ENCODE data around the gene PSME4. TPM values are rescaled to one million over a fixed set of nuclear protein-coding genes. Genes with fewer than 3 reads are reported as not detected.
"Not testable (repeated sequence)": the region's sequence is repeated elsewhere in the genome, so short reads cannot be mapped to it uniquely, and the experiment has no call there.

Gene PSME4
- total and polyA plus RNA-seq, 2 donors: 19.6 to 100 TPM

- no peak overlapping the region for H3K27ac ChIP-seq (ENCODE audit: low read depth)
- H3K36me3 ChIP-seq (ENCODE audit: insufficient read depth): no peaks in the 10 kb centered on the region
- 83% methylated on average over 2 of the region's 2 CpGs for WGBS
- DNase-seq (ENCODE audit: extremely low spot score): no peak
- H3K4me1 ChIP-seq (ENCODE audit: insufficient read depth): peaks cover 4% of the 10 kb centered on the region
- no peak overlapping the region for H3K4me3 ChIP-seq (ENCODE audit: low read depth, low read length)
These were observed 18.5 kb upstream of the PSME4 start for GRCh38 chr2:53989210-53989862.

GRCh38 chr2:53987336-53987921, 16.6 kb upstream of the PSME4 start:
- DNase-seq (ENCODE audit: extremely low spot score): peak; percentile 73
- Histone ChIP-seq H3K4me3 (ENCODE audit: low read depth, low read length) (no peak overlapping the region), H3K27ac (ENCODE audit: low read depth) (no peak overlapping the region), H3K4me1 (ENCODE audit: insufficient read depth) (peaks cover 4% of the 10 kb centered on the region), H3K36me3 (ENCODE audit: insufficient read depth) (no peaks in the 10 kb centered on the region)
- whole genome bisulfite sequencing: 12% methylated on average over 1 of the region's 1 CpG

- Histone ChIP-seq H3K4me3 (ENCODE audit: low read depth, low read length) (no peak overlapping the region), H3K4me1 (ENCODE audit: insufficient read depth) (peaks cover 6% of the 10 kb centered on the region), H3K27ac (ENCODE audit: low read depth) (no peak overlapping the region), H3K36me3 (ENCODE audit: insufficient read depth) (no peaks in the 10 kb centered on the region)
- DNase-seq (ENCODE audit: extremely low spot score): no peak
- 93% methylated on average over 4 of the region's 4 CpGs for WGBS
These were observed 14.9 kb upstream of the PSME4 start for GRCh38 chr2:53985646-53986045.

- under 1% methylated on average over 46 of the region's 46 CpGs for whole genome bisulfite sequencing
- peak; percentile 26 for DNase-seq (ENCODE audit: extremely low spot score)
- Histone ChIP-seq H3K4me3 (ENCODE audit: low read depth, low read length) (peak overlapping the region; percentile 84), H3K4me1 (ENCODE audit: insufficient read depth) (no peaks in the 10 kb centered on the region), H3K36me3 (ENCODE audit: insufficient read depth) (no peaks in the 10 kb centered on the region), H3K27ac (ENCODE audit: low read depth) (peak overlapping the region; percentile 98)
These were observed 647 bp downstream of the PSME4 start for GRCh38 chr2:53969968-53970723.

GRCh38 chr2:53969285-53969967, 1.4 kb downstream of the PSME4 start:
- 2% methylated on average over 6 of the region's 6 CpGs for WGBS
- peak; percentile 33 for DNase-seq (ENCODE audit: extremely low spot score)
- H3K36me3 ChIP-seq (ENCODE audit: insufficient read depth): no peaks in the 10 kb centered on the region
- no peaks in the 10 kb centered on the region for H3K4me1 ChIP-seq (ENCODE audit: insufficient read depth)
- H3K4me3 ChIP-seq (ENCODE audit: low read depth, low read length): peak overlapping the region; percentile 84
- peak overlapping the region; percentile 98 for H3K27ac ChIP-seq (ENCODE audit: low read depth)

GRCh38 chr2:53964987-53965687, 5.7 kb downstream of the PSME4 start:
- Histone ChIP-seq H3K4me3 (ENCODE audit: low read depth, low read length) (no peak overlapping the region), H3K27ac (ENCODE audit: low read depth) (no peak overlapping the region), H3K36me3 (ENCODE audit: insufficient read depth) (no peaks in the 10 kb centered on the region), H3K4me1 (ENCODE audit: insufficient read depth) (no peaks in the 10 kb centered on the region)
- 92% methylated on average over 11 of the region's 11 CpGs for WGBS
- no peak for DNase-seq (ENCODE audit: extremely low spot score)

GRCh38 chr2:53964257-53964952, 6.4 kb downstream of the PSME4 start:
- no peak for DNase-seq (ENCODE audit: extremely low spot score)
- whole genome bisulfite sequencing: 52% methylated on average over 2 of the region's 2 CpGs
- H3K4me3 ChIP-seq (ENCODE audit: low read depth, low read length): no peak overlapping the region
- H3K27ac ChIP-seq (ENCODE audit: low read depth): no peak overlapping the region
- H3K36me3 ChIP-seq (ENCODE audit: insufficient read depth): no peaks in the 10 kb centered on the region
- no peaks in the 10 kb centered on the region for H3K4me1 ChIP-seq (ENCODE audit: insufficient read depth)

GRCh38 chr2:53961478-53962216, 9.1 kb downstream of the PSME4 start:
- H3K4me3 ChIP-seq (ENCODE audit: low read depth, low read length); DNase-seq (ENCODE audit: extremely low spot score); H3K36me3 ChIP-seq (ENCODE audit: insufficient read depth); H3K4me1 ChIP-seq (ENCODE audit: insufficient read depth): not testable (repeated sequence)
- WGBS: 63% methylated on average over 10 of the region's 10 CpGs
- peak overlapping the region; percentile 38 for H3K27ac ChIP-seq (ENCODE audit: low read depth)

- Histone ChIP-seq H3K27ac (ENCODE audit: low read depth) (no peak overlapping the region), H3K4me1 (ENCODE audit: insufficient read depth) (no peaks in the 10 kb centered on the region)
- DNase-seq (ENCODE audit: extremely low spot score): no peak
These were observed 10.3 kb downstream of the PSME4 start for GRCh38 chr2:53960476-53960875.

GRCh38 chr2:53958443-53958842, 12.3 kb downstream of the PSME4 start:
- Histone ChIP-seq H3K36me3 (ENCODE audit: insufficient read depth) (no peaks in the 10 kb centered on the region), H3K27ac (ENCODE audit: low read depth) (no peak overlapping the region), H3K4me1 (ENCODE audit: insufficient read depth) (no peaks in the 10 kb centered on the region), H3K4me3 (ENCODE audit: low read depth, low read length) (no peak overlapping the region)
- DNase-seq (ENCODE audit: extremely low spot score): no peak
- WGBS: 92% methylated on average over 2 of the region's 2 CpGs

More at GRCh38 chr2:53960476-53960875, 10.3 kb downstream of the PSME4 start:
- Histone ChIP-seq H3K36me3 (ENCODE audit: insufficient read depth) (no peaks in the 10 kb centered on the region), H3K4me3 (ENCODE audit: low read depth, low read length) (no peak overlapping the region)
- WGBS: 60% methylated on average over 4 of the region's 4 CpGs

- Histone ChIP-seq H3K27ac (ENCODE audit: low read depth) (no peak overlapping the region), H3K4me3 (ENCODE audit: low read depth, low read length) (no peak overlapping the region), H3K36me3 (ENCODE audit: insufficient read depth) (no peaks in the 10 kb centered on the region), H3K4me1 (ENCODE audit: insufficient read depth) (no peaks in the 10 kb centered on the region)
- no peak for DNase-seq (ENCODE audit: extremely low spot score)
- 94% methylated on average over 4 of the region's 4 CpGs for WGBS
These were observed 18.3 kb downstream of the PSME4 start for GRCh38 chr2:53952519-53952918.

- no peak overlapping the region for H3K27ac ChIP-seq (ENCODE audit: low read depth)
- WGBS: 92% methylated on average over 1 of the region's 1 CpG
These were observed 21.3 kb downstream of the PSME4 start for GRCh38 chr2:53949457-53949856.

More at GRCh38 chr2:53949457-53949856, 21.3 kb downstream of the PSME4 start:
- no peak for DNase-seq (ENCODE audit: extremely low spot score)
- H3K4me1 ChIP-seq (ENCODE audit: insufficient read depth): no peaks in the 10 kb centered on the region
- peaks cover 4% of the 10 kb centered on the region for H3K36me3 ChIP-seq (ENCODE audit: insufficient read depth)
- H3K4me3 ChIP-seq (ENCODE audit: low read depth, low read length): no peak overlapping the region
